OCI-LY7 (cell line): ENCODE data around the gene PCDH9. TPM values are rescaled to one million over a fixed set of nuclear protein-coding genes. Genes with fewer than 3 reads are reported as not detected.
"Not testable (repeated sequence)": the region's sequence is repeated elsewhere in the genome, so short reads cannot be mapped to it uniquely, and the experiment has no call there.

Source experiments
- BruUV-seq: library from RNA; stranded (reverse); fragments of 400-500 nt; replicated peaks from 2 replicates; lab custom pipeline; 2021; lab: Mats Ljungman, UMichigan
- CTCF ChIA-PET: fragments of 300-600 bp; sonication (Branson Sonifier 250); formaldehyde crosslinking; loops from one replicate; lab custom pipeline; 2022; ENCODE audit warnings: antibody characterized with exemption; ENCODE audit not compliant: unreplicated experiment; lab: Charles Lee
- POLR2A ChIA-PET: fragments of 300-600 bp; sonication (Branson Sonifier 250); formaldehyde crosslinking; loops from one replicate; lab custom pipeline; 2022; ENCODE audit warnings: antibody characterized with exemption; lab: Charles Lee
- DNase-seq: peaks from one replicate; pipeline ENCODE4 v3.0.0-alpha.2; 2015; ENCODE audit warnings: low spot score
- H2AFZ ChIP-seq: fragments of 200-600 bp; sonication (generic), shearing (Covaris generic); 2 replicates; pipeline ENCODE4 v1.6.1; 2014; ENCODE audit warnings: mild to moderate bottlenecking, antibody characterized with exemption, low read length, moderate library complexity
- H3K27ac ChIP-seq: fragments of 200-600 bp; sonication (generic); 2 replicates; pipeline ENCODE4 v1.5.1; 2014; ENCODE audit warnings: mixed run types, low read depth, mild to moderate bottlenecking, moderate library complexity, low read length, inconsistent platforms; ENCODE audit not compliant: poor library complexity, severe bottlenecking
- H3K36me3 ChIP-seq: fragments of 200-600 bp; sonication (generic); 2 replicates; pipeline ENCODE4 v1.6.1; 2014; ENCODE audit warnings: mild to moderate bottlenecking, antibody characterized with exemption, low read length, moderate library complexity, mixed read lengths; ENCODE audit not compliant: insufficient read depth
- H3K4me1 ChIP-seq: fragments of 200-600 bp; sonication (generic); 2 replicates; pipeline ENCODE4 v1.5.1; 2014; ENCODE audit warnings: mild to moderate bottlenecking, low read length; ENCODE audit not compliant: insufficient read depth, poor library complexity, severe bottlenecking
- H3K4me2 ChIP-seq: fragments of 200-600 bp; sonication (generic); 2 replicates; pipeline ENCODE4 v1.6.1; 2014; ENCODE audit warnings: mild to moderate bottlenecking, low read length
- H3K4me3 ChIP-seq: fragments of 200-600 bp; sonication (generic); 2 replicates; pipeline ENCODE4 v1.5.1; 2014; ENCODE audit warnings: mild to moderate bottlenecking, low read depth, low read length; ENCODE audit not compliant: poor library complexity, severe bottlenecking
- H3K79me2 ChIP-seq: fragments of 200-600 bp; sonication (generic); 2 replicates; pipeline ENCODE4 v1.6.1; 2016; ENCODE audit warnings: low read depth, mild to moderate bottlenecking, low read length, moderate library complexity, mixed read lengths; ENCODE audit not compliant: insufficient read depth
- H3K9me2 ChIP-seq: fragments of 200-600 bp; sonication (generic); 2 replicates; pipeline ENCODE4 v1.6.1; 2016; ENCODE audit warnings: mild to moderate bottlenecking, low read length, mixed read lengths; ENCODE audit not compliant: insufficient read depth
- H3K9me3 ChIP-seq: fragments of 200-600 bp; sonication (generic); 2 replicates; pipeline ENCODE4 v1.6.1; 2014; ENCODE audit warnings: mild to moderate bottlenecking, mixed run types, low read length, mixed read lengths
- H4K20me1 ChIP-seq: fragments of 200-600 bp; sonication (generic); 2 replicates; pipeline ENCODE4 v1.6.1; 2014; ENCODE audit warnings: mild to moderate bottlenecking, antibody characterized with exemption, low read length, moderate library complexity, mixed read lengths; ENCODE audit not compliant: insufficient read depth
- CTCF ChIP-seq: fragments of 200-600 bp; sonication (generic); conservative IDR thresholded peaks from 2 replicates; pipeline ENCODE4 v1.5.1; 2014; ENCODE audit warnings: mild to moderate bottlenecking, antibody characterized with exemption, low read length, moderate library complexity, mixed read lengths
- intact Hi-C: fragments of 100-400 bp; cut with micrococcal nuclease; formaldehyde crosslinking; loops from one replicate; pipeline ENCODE4 v1.10.0; 2022; ENCODE audit not compliant: unreplicated experiment
- small RNA-seq: library from RNA; depleted of rRNA; stranded (forward); fragments of <200 nt; gene quantifications from one replicate; pipeline ENCODE3, GENCODE V24; 2014
- total RNA-seq, 2 experiments: library from RNA; depleted of rRNA in 1 of 2; stranded (reverse); fragments of >200 nt in 1 of 2; shearing (Covaris generic) in 1 of 2; gene quantifications; 2 replicates each; pipeline ENCODE4 v1.2.3, GENCODE V29; 2014 to 2022

Gene PCDH9
- total RNA-seq, 2 experiments from 2014 or later, result 20.1 to 26.0 TPM

GRCh38 chr13:66262330-66262729 lies 967.8 kb downstream of the PCDH9 start:
- intact Hi-C loops, result no loop called here
- BruUV-seq, result no TSS peak
- Histone ChIP-seq H3K27ac (no peak overlapping the region), H3K4me1 (no peaks in the 10 kb centered on the region), H3K79me2 (no peaks in the 10 kb centered on the region), H4K20me1 (no peaks in the 10 kb centered on the region), H3K4me2 (no peak overlapping the region), H2AFZ (no peak overlapping the region), H3K4me3 (no peak overlapping the region), H3K9me2 (no peaks in the 10 kb centered on the region), H3K36me3 (no peaks in the 10 kb centered on the region), H3K9me3 (no peaks in the 10 kb centered on the region)
- POLR2A ChIA-PET, result interaction anchor here (0.9 kb wide), 1 partner anchor 10 kb away, joined by 5 read pairs; no protein-coding TSS in a partner anchor
- CTCF ChIA-PET, result no interaction called here
- DNase-seq, result no peak
- no peak for TF ChIP-seq CTCF

DNA sequence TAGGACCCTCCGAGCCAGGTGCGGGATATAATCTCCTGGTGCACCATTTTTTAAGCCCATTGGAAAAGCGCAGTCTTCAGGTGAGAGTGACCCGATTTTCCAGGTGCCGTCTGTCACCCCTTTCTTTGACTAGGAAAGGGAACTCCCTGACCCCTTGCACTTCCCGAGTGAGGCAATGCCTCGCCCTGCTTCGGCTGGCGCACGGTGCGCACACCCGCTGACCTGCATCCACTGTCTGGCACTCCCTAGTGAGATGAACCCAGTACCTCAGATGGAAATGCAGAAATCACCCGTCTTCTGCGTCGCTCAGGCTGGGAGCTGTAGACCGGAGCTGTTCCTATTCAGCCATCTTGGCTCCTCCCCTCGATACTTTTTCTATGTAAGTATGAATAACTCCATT lies 970.7 kb downstream of the PCDH9 start:
- H3K27ac ChIP-seq, H3K4me2 ChIP-seq, DNase-seq, H3K79me2 ChIP-seq, H3K36me3 ChIP-seq, H3K9me2 ChIP-seq, POLR2A ChIA-PET, intact Hi-C loops, H3K9me3 ChIP-seq, H2AFZ ChIP-seq, BruUV-seq, H3K4me1 ChIP-seq, CTCF ChIA-PET, H4K20me1 ChIP-seq, H3K4me3 ChIP-seq: not testable (repeated sequence)

Small RNA genes lying within 50 kb of the gene (small RNA-seq; reads per million reads assigned to genes)
- not detected for gene RNU7-87P
